IMR-90 (cell line): ENCODE measurements around the gene ISOC2. TPM values are rescaled to one million over a fixed set of nuclear protein-coding genes. Genes with fewer than 3 reads are reported as not detected.
A peak's percentile ranks its signal among the peaks of the same experiment; 100 is the strongest.

Experiments used
- ATAC-seq: fragments of 200-7000 bp; cut with Tn5 transposase; 2 replicates; pipeline ENCODE4 v1.9.1; 2020; ENCODE audit warnings: low read depth, mild to moderate bottlenecking, moderate library complexity
- BruUV-seq: library from RNA; stranded (reverse); fragments of 400-500 nt; replicated peaks from 2 replicates; lab custom pipeline; 2021; lab: Mats Ljungman, UMichigan
- CTCF ChIA-PET: fragments of 300-600 bp; formaldehyde crosslinking; extraction: SDS; loops from one replicate; lab custom pipeline; 2021; ENCODE audit warnings: antibody characterized with exemption; lab: Yijun Ruan, JAX
- POLR2A ChIA-PET: fragments of 300-600 bp; sonication (Branson Sonifier 250); formaldehyde crosslinking; loops from one replicate; lab custom pipeline; 2022; ENCODE audit warnings: antibody characterized with exemption; ENCODE audit not compliant: unreplicated experiment; lab: Charles Lee
- DNase-seq: peaks from one replicate; pipeline ENCODE4 v3.0.0; 2013
- H2AFZ ChIP-seq: replicated peaks from 2 replicates; pipeline ENCODE3; 2013; ENCODE audit warnings: low read length, mild to moderate bottlenecking; ENCODE audit not compliant: poor library complexity
- H2AK5ac ChIP-seq: 2 replicates; pipeline ENCODE4 v1.6.1; 2013; ENCODE audit warnings: low read depth, low read length, inconsistent platforms
- H2AK9ac ChIP-seq: replicated peaks from 2 replicates; pipeline ENCODE3; 2013; ENCODE audit warnings: mild to moderate bottlenecking, low read depth, low read length, moderate library complexity; ENCODE audit not compliant: poor library complexity
- H2BK120ac ChIP-seq: 2 replicates; pipeline ENCODE4 v1.6.1; 2013; ENCODE audit warnings: low read depth, low read length, inconsistent platforms
- H2BK15ac ChIP-seq: 3 replicates; pipeline ENCODE4 v1.6.1; 2013; ENCODE audit warnings: low read depth, low read length, inconsistent platforms
- H2BK20ac ChIP-seq: 2 replicates; pipeline ENCODE4 v1.6.1; 2013; ENCODE audit warnings: low read depth, mild to moderate bottlenecking, inconsistent platforms, low read length, moderate library complexity
- H2BK5ac ChIP-seq: 2 replicates; pipeline ENCODE4 v1.6.1; 2013; ENCODE audit warnings: mild to moderate bottlenecking, low read depth, low read length, inconsistent platforms; ENCODE audit not compliant: poor library complexity, severe bottlenecking
- H3K14ac ChIP-seq: replicated peaks from 2 replicates; pipeline ENCODE4 v1.6.1; 2013; ENCODE audit warnings: low read depth, low read length, inconsistent platforms
- H3K18ac ChIP-seq: 2 replicates; pipeline ENCODE4 v1.6.1; 2013; ENCODE audit warnings: low read depth, low read length, control low read depth
- H3K23ac ChIP-seq: 2 replicates; pipeline ENCODE4 v1.6.1; 2013; ENCODE audit warnings: low read depth, low read length, inconsistent platforms
- H3K27ac ChIP-seq: 2 replicates; pipeline ENCODE4 v1.5.1; 2013; ENCODE audit warnings: mild to moderate bottlenecking, control low read depth, low read length; ENCODE audit not compliant: insufficient read depth
- H3K27me3 ChIP-seq: 2 replicates; pipeline ENCODE4 v1.6.1; 2013; ENCODE audit warnings: low read length; ENCODE audit not compliant: control insufficient read depth, insufficient read depth
- H3K36me3 ChIP-seq: 2 replicates; pipeline ENCODE4 v1.6.1; 2013; ENCODE audit warnings: low read length, mixed read lengths; ENCODE audit not compliant: control insufficient read depth, insufficient read depth
- H3K4ac ChIP-seq: 2 replicates; pipeline ENCODE4 v1.6.1; 2013; ENCODE audit warnings: low read depth, low read length, inconsistent platforms
- H3K4me1 ChIP-seq: 2 replicates; pipeline ENCODE4 v1.6.1; 2013; ENCODE audit warnings: low read length, mixed read lengths; ENCODE audit not compliant: control insufficient read depth, insufficient read depth
- H3K4me2 ChIP-seq: 2 replicates; pipeline ENCODE4 v1.6.1; 2013; ENCODE audit warnings: low read depth, mild to moderate bottlenecking, control low read depth, low read length, moderate library complexity
- H3K4me3 ChIP-seq: 2 replicates; pipeline ENCODE4 v1.5.1; 2013; ENCODE audit warnings: low read depth, mild to moderate bottlenecking, control low read depth, low read length, moderate library complexity; ENCODE audit not compliant: insufficient read depth
- H3K56ac ChIP-seq: 2 replicates; pipeline ENCODE4 v1.6.1; 2013; ENCODE audit warnings: low read length, inconsistent platforms; ENCODE audit not compliant: insufficient read depth; ENCODE audit errors: extremely low read depth
- H3K79me1 ChIP-seq, 2 experiments: 2 replicates each; pipeline ENCODE4 v1.6.1; 2013; ENCODE audit warnings: low read length in 2 of 2, inconsistent platforms in 1 of 2, low read depth in 1 of 2
- H3K9ac ChIP-seq: 2 replicates; pipeline ENCODE4 v1.6.1; 2013; ENCODE audit warnings: low read depth, low read length, control low read depth
- H3K9me1 ChIP-seq: 2 replicates; pipeline ENCODE4 v1.6.1; 2013; ENCODE audit warnings: low read length, inconsistent platforms; ENCODE audit not compliant: insufficient read depth
- H3K9me3 ChIP-seq: 2 replicates; pipeline ENCODE4 v1.6.1; 2013; ENCODE audit warnings: low read length; ENCODE audit not compliant: control insufficient read depth, insufficient read depth
- H4K20me1 ChIP-seq: 2 replicates; pipeline ENCODE4 v1.6.1; 2013; ENCODE audit warnings: low read length, inconsistent platforms; ENCODE audit not compliant: insufficient read depth
- H4K5ac ChIP-seq: 2 replicates; pipeline ENCODE4 v1.6.1; 2013; ENCODE audit warnings: mild to moderate bottlenecking, low read depth, low read length, control low read depth
- H4K8ac ChIP-seq, 2 experiments: 2 replicates each; pipeline ENCODE4 v1.6.1; 2013; ENCODE audit warnings: low read depth in 2 of 2, low read length in 2 of 2, control low read depth in 1 of 2, inconsistent platforms in 1 of 2
- H4K91ac ChIP-seq: 2 replicates; pipeline ENCODE4 v1.6.1; 2013; ENCODE audit warnings: low read depth, low read length, inconsistent platforms; ENCODE audit not compliant: insufficient read depth
- CEBPB ChIP-seq: IDR thresholded peaks from 2 replicates; pipeline ENCODE4 v1.6.1; 2012; ENCODE audit warnings: low read depth, low read length, improper control_type of control experiment
- FOS ChIP-seq: fragments of 150-350 bp; IDR thresholded peaks from 2 replicates; pipeline ENCODE4 v1.6.1; 2016; ENCODE audit warnings: low read depth, low read length
- RCOR1 ChIP-seq: IDR thresholded peaks from 2 replicates; pipeline ENCODE4 v1.6.1; 2012; ENCODE audit warnings: mild to moderate bottlenecking, low read length, improper control_type of control experiment; ENCODE audit not compliant: insufficient replicate concordance
- WGBS, 2 experiments: methylation state at CpG; one replicate each; pipeline versions ENCODE4 v1.1.5 to v1.1.7; 2013; ENCODE audit warnings: missing lambda C conversion rate in 2 of 2; ENCODE audit not compliant: insufficient read length in 1 of 2; ENCODE audit errors: extremely low coverage in 2 of 2; 5-methylcytosine and 5-hydroxymethylcytosine counted together
- dilution Hi-C: fragments of 300-500 bp; cut with HindIII; formaldehyde crosslinking; loops from one replicate; pipeline ENCODE4 v1.14.3; 2018; ENCODE audit warnings: low sequenced_read_pairs; ENCODE audit not compliant: unreplicated experiment
- in situ Hi-C: fragments of 300-500 bp; cut with MboI; formaldehyde crosslinking; loops from 3 replicates; pipeline ENCODE4 v1.14.3; 2019; ENCODE audit warnings: low sequenced_read_pairs, inconsistent platforms, mixed read lengths
- intact Hi-C: fragments of 100-400 bp; cut with micrococcal nuclease; formaldehyde crosslinking; loops from 2 replicates; pipeline ENCODE4 v1.10.0; 2022
- polyA plus RNA-seq, 3 experiments: library from polyadenylated mRNA; depleted of rRNA; stranded (reverse); fragments of >200 nt; gene quantifications; 2 replicates each; pipeline ENCODE4 v1.2.3, GENCODE V29; 2012; ENCODE audit warnings: low replicate concordance in 1 of 3
- total RNA-seq: library from RNA; depleted of rRNA; stranded (reverse); fragments of >200 nt; gene quantifications from 2 replicates; pipeline ENCODE4 v1.2.3, GENCODE V29; 2012

Gene ISOC2
- total and polyA plus RNA-seq, 2 of the 4 experiments (the other 2 are of a cell fraction): 56.1 to 82.1 TPM

DNA sequence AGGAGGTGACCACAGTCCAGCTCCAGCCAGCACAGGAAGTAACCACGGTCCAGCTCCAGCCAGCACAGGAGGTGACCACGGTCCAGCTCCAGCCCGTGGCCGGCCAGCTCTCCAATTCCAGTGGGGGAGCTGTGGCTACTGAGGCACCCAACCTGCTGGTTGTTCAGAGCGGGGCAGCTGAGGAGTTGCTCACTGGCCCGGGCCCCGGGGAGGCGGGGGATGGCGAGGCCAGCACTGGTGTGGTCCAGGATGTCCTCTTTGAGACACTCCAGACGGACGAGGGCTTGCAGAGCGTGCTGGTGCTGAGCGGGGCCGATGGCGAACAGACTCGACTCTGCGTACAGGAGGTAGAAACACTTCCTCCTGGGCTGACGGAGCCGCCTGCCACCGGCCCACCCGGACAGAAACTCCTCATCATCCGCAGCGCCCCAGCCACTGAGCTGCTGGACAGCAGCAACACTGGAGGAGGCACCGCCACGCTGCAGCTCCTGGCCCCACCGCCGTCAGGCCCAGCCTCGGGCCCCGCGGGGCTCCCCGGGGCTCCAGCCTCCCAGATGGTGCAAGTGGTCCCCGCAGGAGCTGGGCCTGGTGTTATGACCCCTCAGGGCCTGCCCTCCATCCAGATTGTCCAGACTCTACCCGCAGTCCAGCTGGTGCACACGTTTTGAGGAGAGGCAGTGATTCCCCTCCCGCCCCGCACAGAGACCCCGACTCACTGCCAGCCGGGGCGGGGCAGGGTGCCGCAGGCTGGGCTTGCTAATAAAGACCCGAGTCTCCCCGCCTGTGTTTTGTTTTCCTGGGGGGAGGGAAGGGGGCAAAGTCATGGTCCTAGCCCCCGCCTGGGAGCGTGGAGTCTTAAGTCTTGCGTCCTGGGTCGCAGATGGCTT lies 22.5 kb upstream of the ISOC2 start:
- no peak for DNase-seq
- peaks cover 9% of the 10 kb centered on the region; the same call in 1 of the 2 replicates for H3K9me1 ChIP-seq
- H3K9me3 ChIP-seq: no peaks in the 10 kb centered on the region
- no peak for ATAC-seq
- 0 out of 2 replicates have a peak overlapping the region, but pooled peaks have one; percentile 69 for H3K9ac ChIP-seq
- peaks cover 26% of the 10 kb centered on the region for H3K4me1 ChIP-seq
- in situ Hi-C loops: loop anchor here (25.0 kb wide), 1 partner anchor 1022 kb away; the partner anchor contains the start of genes CDC42EP5 and LENG9
- H3K4me2 ChIP-seq: peak overlapping the region; percentile 88; the same call in 1 of the 2 replicates
- H2BK20ac ChIP-seq: no peak overlapping the region
- no peak overlapping the region for H4K91ac ChIP-seq
- no peak overlapping the region for H3K23ac ChIP-seq
- dilution Hi-C loops: no loop called here
- H3K27ac ChIP-seq: no peak overlapping the region; the same call in 1 of the 2 replicates
- no peak overlapping the region for H4K5ac ChIP-seq
- 0 out of 4 replicates have a peak overlapping the region, but pooled peaks of 1 of the 2 experiments have one; percentile 15 for H4K8ac ChIP-seq
- ChIA-PET CTCF (interaction anchor here (1.0 kb wide), 1 partner anchor 16 kb away, joined by 6 read pairs; no protein-coding TSS in a partner anchor), POLR2A (no interaction called here)
- H2BK5ac ChIP-seq: no peak overlapping the region
- H3K18ac ChIP-seq: no peak overlapping the region
- no peak overlapping the region for H3K56ac ChIP-seq
- TF ChIP-seq CEBPB: no peak
- no peak for TF ChIP-seq RCOR1
- no peak for TF ChIP-seq FOS
- no TSS peak for BruUV-seq
- H2AK9ac ChIP-seq: peak overlapping the region; percentile 99
- peak overlapping the region; percentile 53; the same call in 1 of the 2 replicates for H3K14ac ChIP-seq
- intact Hi-C loops: no loop called here
- H3K4ac ChIP-seq: no peak overlapping the region
- peak overlapping the region; percentile 13; the same call in 1 of the 2 replicates for H2AK5ac ChIP-seq
- H3K36me3 ChIP-seq: peaks cover 12% of the 10 kb centered on the region; the same call in 1 of the 2 replicates
- 0 out of 2 replicates have a peak, but pooled peaks cover 4% of the 10 kb centered on the region for H4K20me1 ChIP-seq
- H2AFZ ChIP-seq: peak overlapping the region; percentile 21
- H3K4me3 ChIP-seq: no peak overlapping the region
- no peak overlapping the region for H2BK120ac ChIP-seq
- H3K79me1 ChIP-seq: peaks cover 10 to 46% of the 10 kb centered on the region in 2 experiments
- no peak overlapping the region for H2BK15ac ChIP-seq
- 87% methylated on average over 28 of the region's 46 CpGs; no CpG with 5 or more reads in 1 of the 2 experiments for WGBS, 2 experiments
- no peaks in the 10 kb centered on the region for H3K27me3 ChIP-seq
